IPS-NIHi7 (cell line): Measurements from ENCODE around the gene COPE.
"Not testable (repeated sequence)": the region's sequence is repeated elsewhere in the genome, so short reads cannot be mapped to it uniquely, and the experiment has no call there.

Experiments
- DNase-seq: peaks from one replicate; pipeline ENCODE4 v3.0.0; 2012; ENCODE audit warnings: mixed read lengths; ENCODE audit errors: extremely low spot score

Gene COPE

GRCh38 chr19:18908917-18909619 is 10.1 kb downstream of the COPE start:
- no peak for DNase-seq

GRCh38 chr19:18906605-18907519 is 12.3 kb downstream of the COPE start:
- DNase-seq = no peak

GRCh38 chr19:18905513-18906236 is 13.5 kb downstream of the COPE start:
- DNase-seq = no peak

GRCh38 chr19:18905058-18905456 is 14.1 kb downstream of the COPE start:
- no peak for DNase-seq

- no peak for DNase-seq
Measured at GRCh38 chr19:18904334-18905057, 14.7 kb downstream of the COPE start.

- DNase-seq = no peak
Measured at GRCh38 chr19:18903156-18904037, 15.8 kb downstream of the COPE start.

GRCh38 chr19:18902519-18902918 is 16.7 kb downstream of the COPE start:
- DNase-seq = not testable (repeated sequence)

GRCh38 chr19:18901491-18901890 is 17.7 kb downstream of the COPE start:
- no peak for DNase-seq

- DNase-seq = no peak
Measured at GRCh38 chr19:18900700-18901481, 18.3 kb downstream of the COPE start.

GRCh38 chr19:18899624-18900560 is 19.3 kb downstream of the COPE start:
- no peak for DNase-seq

GRCh38 chr19:18898607-18899408 is 20.4 kb downstream of the COPE start:
- DNase-seq = no peak

- DNase-seq = no peak
Measured at GRCh38 chr19:18898081-18898606, 21.0 kb downstream of the COPE start.

GRCh38 chr19:18897094-18898029 is 21.8 kb downstream of the COPE start:
- no peak for DNase-seq

- DNase-seq = no peak
Measured at GRCh38 chr19:18896421-18896841, 22.8 kb downstream of the COPE start.

- peak; percentile 82 for DNase-seq
Measured at GRCh38 chr19:18895824-18896341, 23.3 kb downstream of the COPE start, which contains the start of gene CERS1. TSS of gene CERS1 (minus strand) at chr19:18896158. CDS start at chr19:18896072, 86 bp downstream.
